Osteoblast (primary cell): ENCODE measurements around the gene RICTOR. TPM values are rescaled to one million over a fixed set of nuclear protein-coding genes. Genes with fewer than 3 reads are reported as not detected.
"Not testable (repeated sequence)": the region's sequence is repeated elsewhere in the genome, so short reads cannot be mapped to it uniquely, and the experiment has no call there.

Source experiments
- DNase-seq: peaks from one replicate; pipeline ENCODE4 v3.0.0; 2011; ENCODE audit warnings: low spot score, mixed read lengths; ENCODE audit not compliant: insufficient read length; ENCODE audit errors: missing footprints
- H2AFZ ChIP-seq: 2 replicates; pipeline ENCODE4 v1.6.0; 2011; ENCODE audit warnings: mild to moderate bottlenecking, low read length
- H3K27ac ChIP-seq: 2 replicates; pipeline ENCODE4 v1.5.1; 2011; ENCODE audit warnings: mild to moderate bottlenecking, low read depth, low read length, moderate library complexity
- H3K27me3 ChIP-seq: 2 replicates; pipeline ENCODE4 v1.6.0; 2012; ENCODE audit warnings: mild to moderate bottlenecking, control low read depth, inconsistent platforms, low read length, moderate library complexity; ENCODE audit not compliant: insufficient read depth
- H3K36me3 ChIP-seq: 2 replicates; pipeline ENCODE4 v1.5.1; 2011; ENCODE audit warnings: mild to moderate bottlenecking, low read length, control low read depth, moderate library complexity; ENCODE audit not compliant: insufficient read depth
- H3K4me1 ChIP-seq: 2 replicates; pipeline ENCODE4 v1.5.1; 2011; ENCODE audit warnings: mild to moderate bottlenecking, low read length, control low read depth, moderate library complexity; ENCODE audit not compliant: insufficient read depth
- H3K4me2 ChIP-seq: 2 replicates; pipeline ENCODE4 v1.6.0; 2011; ENCODE audit warnings: mild to moderate bottlenecking, low read length; ENCODE audit not compliant: insufficient read depth
- H3K4me3 ChIP-seq: fragments of 200-600 bp; sonication (generic); 3 replicates; pipeline ENCODE4 v1.5.1; 2012; ENCODE audit warnings: mild to moderate bottlenecking, low read length, inconsistent platforms; ENCODE audit not compliant: insufficient read depth
- H3K79me2 ChIP-seq: 2 replicates; pipeline ENCODE4 v1.6.0; 2012; ENCODE audit warnings: mild to moderate bottlenecking, low read length, control low read depth, inconsistent platforms; ENCODE audit not compliant: insufficient read depth
- H3K9me3 ChIP-seq: 2 replicates; pipeline ENCODE4 v1.5.1; 2011; ENCODE audit warnings: low read depth, low read length, control low read depth
- H4K20me1 ChIP-seq: 2 replicates; pipeline ENCODE4 v1.6.0; 2012; ENCODE audit warnings: mild to moderate bottlenecking, low read length, control low read depth; ENCODE audit not compliant: insufficient read depth
- CTCF ChIP-seq: IDR thresholded peaks from 2 replicates; pipeline ENCODE4 v1.5.1; 2011; ENCODE audit warnings: mild to moderate bottlenecking, low read depth, low read length, moderate library complexity; ENCODE audit errors: extremely low read depth
- total RNA-seq: library from RNA; depleted of rRNA; stranded (reverse); fragments of >200 nt; gene quantifications from 2 replicates; pipeline ENCODE4 v1.2.3, GENCODE V29; 2012

Gene RICTOR
- total RNA-seq, 1 donor, result 46.7 TPM

DNA sequence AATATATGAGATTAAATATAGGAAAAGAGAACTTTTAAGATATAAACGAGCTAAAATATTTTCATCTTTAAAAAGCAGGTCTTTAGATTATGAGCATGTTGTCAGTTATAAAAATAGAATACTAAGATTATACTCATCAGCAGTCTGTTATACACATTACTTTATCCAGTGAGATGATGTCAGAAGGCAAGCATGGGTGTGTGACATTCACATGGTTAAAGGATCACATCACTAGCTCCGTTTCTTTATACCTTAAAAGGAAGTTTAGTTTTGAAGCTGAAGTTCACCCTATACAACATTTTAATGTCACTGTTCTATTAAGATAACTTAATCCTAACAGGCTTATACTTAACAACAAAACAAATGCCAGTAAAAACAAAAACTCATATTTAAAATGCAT, 59.6 kb downstream of the RICTOR start:
- Histone ChIP-seq H3K36me3 (peaks cover 5% of the 10 kb centered on the region), H3K27ac (peak overlapping the region; percentile 95), H4K20me1 (no peaks in the 10 kb centered on the region), H3K27me3 (no peaks in the 10 kb centered on the region), H3K4me1 (peaks cover 32% of the 10 kb centered on the region), H3K4me2 (peak overlapping the region; percentile 41), H3K79me2 (peaks cover 26% of the 10 kb centered on the region), H3K9me3 (peaks cover 3% of the 10 kb centered on the region), H2AFZ (no peak overlapping the region), H3K4me3 (no peak overlapping the region)
- peak; percentile 58 for DNase-seq
- TF ChIP-seq CTCF, result no peak

GRCh38 chr5:39013938-39014337, 60.3 kb downstream of the RICTOR start:
- Histone ChIP-seq H3K36me3 (peaks cover 5% of the 10 kb centered on the region), H3K27me3 (no peaks in the 10 kb centered on the region), H3K9me3 (peaks cover 3% of the 10 kb centered on the region), H2AFZ (no peak overlapping the region), H3K4me3 (no peak overlapping the region), H3K27ac (peak overlapping the region; percentile 95), H3K79me2 (peaks cover 25% of the 10 kb centered on the region), H3K4me2 (peak overlapping the region; percentile 41), H4K20me1 (no peaks in the 10 kb centered on the region), H3K4me1 (peaks cover 32% of the 10 kb centered on the region)
- DNase-seq, result no peak
- no peak for TF ChIP-seq CTCF

GRCh38 chr5:39010958-39011357, 63.2 kb downstream of the RICTOR start:
- not testable (repeated sequence) for H3K4me2 ChIP-seq, H3K36me3 ChIP-seq, H3K4me3 ChIP-seq, H4K20me1 ChIP-seq, H3K27ac ChIP-seq, H3K9me3 ChIP-seq, H3K27me3 ChIP-seq, DNase-seq, H2AFZ ChIP-seq
- peaks cover 23% of the 10 kb centered on the region for H3K79me2 ChIP-seq
- peaks cover 32% of the 10 kb centered on the region for H3K4me1 ChIP-seq

GRCh38 chr5:39009981-39010380, 64.2 kb downstream of the RICTOR start:
- Histone ChIP-seq H3K36me3 (peaks cover 5% of the 10 kb centered on the region), H3K4me2 (no peak overlapping the region), H2AFZ (no peak overlapping the region), H3K4me1 (peaks cover 22% of the 10 kb centered on the region), H3K4me3 (no peak overlapping the region), H3K79me2 (peaks cover 23% of the 10 kb centered on the region), H3K9me3 (peaks cover 3% of the 10 kb centered on the region), H4K20me1 (no peaks in the 10 kb centered on the region), H3K27ac (no peak overlapping the region), H3K27me3 (no peaks in the 10 kb centered on the region)
- no peak for TF ChIP-seq CTCF
- no peak for DNase-seq
